GM19238 (cell line): Measurements from ENCODE around the gene CCNI.
A peak's percentile ranks its signal among the peaks of the same experiment; 100 is the strongest.
"Not testable (repeated sequence)": the region's sequence is repeated elsewhere in the genome, so short reads cannot be mapped to it uniquely, and the experiment has no call there.

ENCODE experiments used
- DNase-seq: peaks from one replicate; pipeline ENCODE4 v3.0.0; 2011; ENCODE audit warnings: low spot score; ENCODE audit not compliant: insufficient read length

CCNI gene

DNA sequence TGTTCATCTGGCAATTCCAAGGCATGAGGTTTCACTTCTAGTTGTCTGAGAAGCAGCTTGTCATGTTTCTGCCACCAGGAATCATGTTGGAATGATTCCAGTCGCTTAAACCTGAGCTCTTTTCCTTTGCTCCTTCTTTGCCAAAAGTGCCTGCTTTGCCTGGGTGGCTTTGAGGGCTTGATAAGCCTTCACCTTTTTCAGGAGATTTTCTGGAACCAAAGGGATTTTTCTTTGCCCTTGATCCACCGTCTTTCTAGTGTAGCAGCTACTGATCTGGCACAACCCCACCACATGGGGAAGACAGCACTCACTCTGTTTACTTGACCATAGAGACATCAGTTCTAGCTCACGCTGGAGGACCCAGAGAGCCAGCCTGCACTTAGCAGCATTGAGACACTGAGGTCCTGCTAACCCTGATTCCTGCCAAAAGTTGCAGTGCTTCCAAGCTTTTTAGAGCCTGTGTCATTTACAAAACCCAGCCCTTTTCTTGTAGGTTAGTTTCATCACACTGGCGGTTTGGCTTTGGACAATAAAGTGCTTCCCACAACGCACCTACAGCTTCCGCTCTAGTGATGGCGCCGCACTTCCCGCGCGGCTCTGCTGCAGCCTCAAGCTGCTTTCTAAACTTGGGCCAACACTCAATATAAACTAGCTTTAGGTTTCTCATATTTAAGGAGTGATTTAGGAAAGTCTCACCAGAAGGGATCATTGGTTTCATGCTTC lies 7.3 kb upstream of the CCNI start:
- no peak for DNase-seq

DNA sequence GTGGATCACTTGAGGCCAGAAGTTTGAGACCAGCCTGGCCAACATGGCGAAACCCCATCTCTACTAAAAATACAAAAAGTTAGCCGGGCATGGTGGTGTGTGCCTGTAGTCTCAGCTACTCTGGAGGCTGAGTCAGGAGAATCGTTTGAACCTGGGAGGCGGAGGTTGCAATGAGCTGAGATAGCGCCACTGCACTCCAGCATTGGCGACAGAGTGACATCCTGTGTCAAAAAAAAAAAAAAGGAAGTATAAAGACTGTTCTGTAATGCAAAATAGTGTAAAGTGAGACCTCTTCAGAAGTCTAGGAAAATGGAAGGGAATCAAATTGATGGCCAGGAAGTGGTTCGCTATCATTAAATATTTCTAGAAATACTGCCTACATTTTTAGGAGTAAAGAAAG lies 5.0 kb upstream of the CCNI start:
- DNase-seq: not testable (repeated sequence)

- no peak for DNase-seq
Observed at GRCh38 chr4:77079281-77079680, 3.5 kb upstream of the CCNI start.

- DNase-seq: no peak
Observed at GRCh38 chr4:77078401-77078800, 2.6 kb upstream of the CCNI start.

GRCh38 chr4:77076889-77077635 lies 1.3 kb upstream of the CCNI start:
- no peak for DNase-seq

DNA sequence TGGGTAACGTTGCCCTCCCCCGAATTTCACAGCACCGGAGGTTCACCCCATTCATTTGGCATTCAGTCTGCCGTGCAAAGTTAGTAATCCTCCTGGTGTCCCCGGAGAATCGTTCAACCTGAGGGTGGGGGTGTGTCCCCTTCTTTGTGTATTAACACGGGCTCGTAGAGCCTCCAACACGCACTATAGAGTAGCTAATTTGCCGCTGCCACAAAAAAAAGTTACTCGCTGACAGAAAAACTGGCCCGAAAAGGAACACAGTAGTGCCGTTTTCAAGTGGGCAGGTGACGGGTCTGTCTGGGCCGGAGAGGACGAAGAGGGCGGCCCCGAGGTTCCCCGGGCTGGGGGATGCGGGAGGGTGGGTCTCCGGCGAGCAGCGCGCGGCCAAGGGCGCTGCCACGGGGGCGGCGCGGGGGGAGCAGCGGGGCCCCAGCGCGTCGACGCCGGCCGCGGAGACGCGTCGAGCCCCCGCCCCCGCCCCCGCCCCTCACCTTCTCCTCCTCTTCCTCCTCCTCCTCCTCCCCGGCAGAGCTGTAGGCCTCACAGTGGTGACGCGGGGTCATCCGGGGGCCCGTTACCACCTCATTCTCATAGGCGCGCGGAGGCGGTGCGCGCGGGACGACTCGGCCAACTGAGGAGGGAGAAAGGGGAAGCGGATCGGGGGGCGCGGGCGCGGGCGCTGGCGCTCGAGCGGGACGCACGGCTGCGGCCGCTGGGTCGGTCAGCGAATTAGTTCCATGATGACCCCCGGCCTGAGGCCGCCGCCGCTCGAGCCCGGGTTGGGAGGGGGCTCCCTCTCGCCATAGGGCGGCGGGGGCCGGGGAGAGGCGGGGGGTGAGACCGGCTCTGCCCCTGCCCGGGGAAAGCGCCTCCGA lies 571 bp downstream of the CCNI start:
- DNase-seq: peak; percentile 62

DNA sequence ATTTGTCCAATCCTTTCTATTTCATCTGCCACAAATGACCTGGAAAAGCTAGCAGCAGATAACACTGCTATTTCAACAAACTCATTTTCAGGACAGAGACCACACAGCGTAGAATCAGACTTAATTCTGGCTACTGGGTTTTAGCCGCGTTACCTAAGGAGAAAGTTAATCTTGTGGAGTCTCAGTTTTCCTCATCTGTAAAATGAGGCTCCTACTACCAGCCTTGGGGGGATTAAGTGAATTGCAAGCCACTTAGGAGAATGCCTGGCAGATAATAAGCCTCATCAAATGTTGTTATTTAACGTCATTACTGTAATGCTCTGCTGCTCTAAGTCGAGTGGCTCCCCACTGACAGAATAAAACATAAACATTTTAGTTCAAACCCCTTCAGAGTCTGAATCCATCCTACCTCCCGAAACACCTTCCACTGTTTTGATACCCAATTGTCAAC lies 1.4 kb downstream of the CCNI start:
- DNase-seq: no peak

DNA sequence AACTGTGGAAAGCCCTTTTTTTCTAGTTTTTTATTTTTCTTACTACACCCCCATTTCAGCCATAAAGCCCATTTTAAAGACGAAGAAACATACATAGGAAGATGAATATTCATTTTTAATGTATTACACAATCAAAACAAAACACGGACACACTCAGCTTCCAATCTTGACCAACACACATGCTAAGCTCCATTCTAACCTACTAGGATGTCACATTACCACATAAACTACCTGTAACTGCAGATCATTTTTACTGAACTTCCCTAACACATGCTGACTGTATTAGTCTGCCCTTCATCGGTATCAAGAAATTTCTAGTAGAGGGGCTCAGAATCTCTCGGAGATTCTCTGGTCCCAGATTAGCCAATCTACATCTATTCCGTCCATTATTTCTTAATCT lies 1.8 kb downstream of the CCNI start:
- no peak for DNase-seq

GRCh38 chr4:77073106-77073809 lies 2.5 kb downstream of the CCNI start:
- DNase-seq: no peak

DNA sequence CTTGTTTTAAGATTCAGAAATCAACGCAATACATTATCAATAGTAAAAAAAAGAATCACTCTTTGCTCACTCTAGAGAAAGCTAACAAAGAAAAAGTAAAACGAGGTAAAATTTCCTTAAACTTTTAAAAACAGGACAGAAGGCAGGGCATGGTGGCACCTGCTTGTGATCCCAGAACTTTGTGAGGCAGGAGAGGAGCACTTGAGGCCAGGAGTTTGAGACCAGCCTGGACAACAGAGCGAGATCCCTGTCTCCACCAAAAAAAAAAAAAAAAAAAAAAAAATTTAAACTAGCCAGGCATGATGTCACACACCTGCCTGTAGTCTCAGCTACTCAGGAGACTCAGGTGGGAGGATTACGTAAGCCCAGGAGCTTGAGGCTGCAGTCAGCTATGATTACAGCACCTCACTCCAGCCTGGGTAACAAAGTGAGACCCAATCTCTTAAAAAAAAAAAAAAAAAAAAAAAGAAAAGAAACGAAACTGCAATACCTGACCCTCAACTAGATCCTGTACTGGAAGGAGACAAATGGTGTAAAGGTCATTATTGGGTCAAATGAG lies 3.5 kb downstream of the CCNI start:
- no peak for DNase-seq

DNA sequence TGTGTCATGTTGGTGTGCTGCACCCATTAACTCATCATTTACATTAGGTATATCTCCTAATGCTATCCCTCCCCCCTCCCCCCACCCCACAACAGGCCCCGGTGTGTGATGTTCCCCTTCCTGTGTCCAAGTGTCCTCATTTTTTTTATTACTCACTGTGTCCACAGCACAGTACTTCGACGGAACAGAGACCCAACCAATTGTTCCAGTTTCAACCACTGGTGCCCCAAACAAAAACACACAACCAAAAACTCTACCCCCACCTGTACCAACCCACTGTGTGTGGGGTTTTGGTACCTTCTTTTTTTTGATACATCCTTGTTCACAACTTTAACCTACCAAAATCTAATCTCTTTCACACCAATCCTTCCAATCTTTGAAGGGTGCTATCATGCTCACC lies 6.3 kb downstream of the CCNI start:
- DNase-seq: not testable (repeated sequence)

DNA sequence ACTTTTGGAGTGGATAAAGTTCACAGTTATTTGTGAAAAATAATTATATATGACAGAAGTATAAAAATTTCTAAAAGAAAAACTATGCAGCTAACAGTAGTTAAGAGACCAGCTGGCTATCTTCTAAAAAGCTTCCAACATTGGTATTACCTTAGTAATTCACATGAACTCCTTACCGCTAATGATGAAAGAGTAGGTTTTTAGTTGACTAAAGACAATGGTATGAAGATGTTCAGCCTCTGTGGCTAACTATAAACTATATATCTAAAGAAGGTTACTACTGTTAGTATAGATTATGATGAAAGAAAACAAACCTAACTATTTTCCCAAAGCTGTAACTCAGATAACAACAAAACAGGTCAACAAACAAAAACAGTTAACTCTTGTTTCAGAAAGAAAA lies 10.4 kb downstream of the CCNI start:
- DNase-seq: no peak

GRCh38 chr4:77062856-77063255 lies 12.9 kb downstream of the CCNI start:
- no peak for DNase-seq

DNA sequence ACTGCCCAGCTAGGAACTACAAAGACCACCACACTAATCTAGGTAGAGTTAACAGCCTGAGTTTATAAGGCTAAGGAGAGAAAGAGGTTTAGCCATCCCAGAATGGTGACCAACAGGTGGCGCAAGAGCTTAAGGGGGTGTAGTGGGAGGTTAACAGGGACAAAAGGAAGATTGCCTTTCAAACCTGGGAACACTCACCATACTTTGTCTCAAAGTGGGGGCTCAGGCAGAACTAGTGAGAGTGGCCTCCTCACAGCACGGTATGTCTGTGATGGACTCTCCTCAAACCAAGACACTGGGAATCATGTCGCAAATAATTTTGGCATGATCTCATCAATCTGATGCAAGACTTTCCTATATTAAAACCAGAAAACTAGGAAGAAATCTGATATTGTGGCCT lies 23.4 kb downstream of the CCNI start:
- DNase-seq: no peak

GRCh38 chr4:77050962-77051361 lies 24.8 kb downstream of the CCNI start:
- DNase-seq: no peak

GRCh38 chr4:77047037-77047436 lies 28.8 kb downstream of the CCNI start:
- no peak for DNase-seq

DNA sequence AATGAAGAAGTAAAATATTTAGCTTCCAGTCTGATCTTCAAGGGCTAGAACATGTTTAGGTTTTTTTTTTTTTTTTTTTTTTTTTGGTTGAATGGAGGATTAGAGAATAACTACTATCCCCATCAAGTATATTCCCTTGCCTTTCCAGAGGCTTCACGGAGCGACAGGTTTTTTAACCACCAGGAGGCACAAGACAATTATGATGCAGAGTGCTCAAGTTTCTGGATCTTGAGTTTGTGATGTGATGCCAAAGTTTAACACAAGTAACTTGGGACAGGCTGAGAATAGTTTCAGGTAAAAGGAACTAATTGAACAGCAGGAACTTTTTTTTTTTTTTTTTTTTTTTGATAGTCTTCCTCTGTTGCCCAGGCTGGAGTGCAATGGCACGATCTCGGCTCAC lies 30.3 kb downstream of the CCNI start:
- DNase-seq: no peak

DNA sequence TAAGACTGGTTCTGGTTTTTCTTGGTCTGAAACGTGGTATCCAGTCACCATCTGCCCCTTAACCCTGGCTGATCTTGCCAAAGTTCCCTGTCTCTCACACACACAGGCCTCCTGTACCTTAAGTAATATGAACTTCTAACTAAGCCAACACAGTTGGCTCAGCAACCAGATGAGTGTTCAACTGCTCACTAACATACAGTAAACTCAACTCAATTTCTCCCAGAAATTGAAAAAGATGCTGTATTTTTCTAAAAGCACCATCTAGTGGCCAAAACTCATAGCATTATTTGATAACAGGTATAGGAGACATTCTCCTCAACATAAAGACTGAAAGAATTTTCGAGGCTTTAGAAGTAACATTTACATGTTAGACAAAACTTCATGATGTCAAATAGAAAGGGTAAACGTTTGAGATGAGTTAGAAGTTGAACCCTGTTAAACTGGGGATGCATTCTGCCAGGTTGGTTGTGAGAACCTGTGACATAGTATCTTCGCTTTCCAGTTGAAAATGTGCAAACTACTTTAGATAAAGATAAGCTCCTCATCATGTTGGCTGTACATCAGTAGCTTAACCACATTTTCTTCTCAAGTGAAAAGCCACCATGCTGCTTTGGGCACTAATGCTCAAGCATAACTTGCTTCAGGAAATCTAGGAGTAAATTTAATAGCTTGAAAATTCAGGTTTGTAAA lies 31.2 kb downstream of the CCNI start:
- DNase-seq: no peak

DNA sequence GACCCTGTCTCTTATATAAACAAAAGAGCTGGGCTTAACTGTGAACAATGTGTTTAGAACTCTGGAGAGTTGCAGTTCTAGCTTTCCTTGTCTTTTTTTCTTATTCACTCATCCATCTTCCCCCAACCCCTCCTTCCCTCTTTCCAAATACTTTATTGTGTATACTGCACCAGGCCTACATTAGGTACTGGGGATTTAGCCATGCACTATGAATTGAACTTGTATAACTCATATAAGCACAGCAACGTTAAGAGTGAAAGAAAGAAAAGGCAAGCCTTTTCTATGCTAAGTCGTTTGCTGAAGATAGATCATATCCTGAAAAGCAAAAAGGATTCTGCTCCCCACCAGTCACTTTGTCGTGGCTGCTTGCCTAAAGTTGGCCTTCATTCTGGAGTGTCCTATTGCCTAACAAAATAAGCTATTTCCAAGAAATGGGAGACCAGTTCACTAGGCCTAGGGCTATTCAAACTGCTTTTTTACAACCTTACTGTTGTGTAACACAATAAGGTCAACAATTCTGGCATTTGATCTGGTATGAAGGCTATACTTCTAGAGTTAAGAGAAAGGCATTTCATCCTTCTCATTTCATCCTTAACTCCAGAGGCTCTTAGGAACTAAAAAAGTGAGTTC lies 32.2 kb downstream of the CCNI start:
- no peak for DNase-seq
